ENCODE results near the gene ADGRG3. TPM values are rescaled to one million over a fixed set of nuclear protein-coding genes. Genes with fewer than 3 reads are reported as not detected.

ADGRG3 gene
- total and polyA plus RNA-seq, 9 of the 15 experiments (the other 6 are each of a cell fraction or from before 2014, with no cell fraction given): 0.09 to 0.52 (median 0.14) TPM; not detected in 3

DNA sequence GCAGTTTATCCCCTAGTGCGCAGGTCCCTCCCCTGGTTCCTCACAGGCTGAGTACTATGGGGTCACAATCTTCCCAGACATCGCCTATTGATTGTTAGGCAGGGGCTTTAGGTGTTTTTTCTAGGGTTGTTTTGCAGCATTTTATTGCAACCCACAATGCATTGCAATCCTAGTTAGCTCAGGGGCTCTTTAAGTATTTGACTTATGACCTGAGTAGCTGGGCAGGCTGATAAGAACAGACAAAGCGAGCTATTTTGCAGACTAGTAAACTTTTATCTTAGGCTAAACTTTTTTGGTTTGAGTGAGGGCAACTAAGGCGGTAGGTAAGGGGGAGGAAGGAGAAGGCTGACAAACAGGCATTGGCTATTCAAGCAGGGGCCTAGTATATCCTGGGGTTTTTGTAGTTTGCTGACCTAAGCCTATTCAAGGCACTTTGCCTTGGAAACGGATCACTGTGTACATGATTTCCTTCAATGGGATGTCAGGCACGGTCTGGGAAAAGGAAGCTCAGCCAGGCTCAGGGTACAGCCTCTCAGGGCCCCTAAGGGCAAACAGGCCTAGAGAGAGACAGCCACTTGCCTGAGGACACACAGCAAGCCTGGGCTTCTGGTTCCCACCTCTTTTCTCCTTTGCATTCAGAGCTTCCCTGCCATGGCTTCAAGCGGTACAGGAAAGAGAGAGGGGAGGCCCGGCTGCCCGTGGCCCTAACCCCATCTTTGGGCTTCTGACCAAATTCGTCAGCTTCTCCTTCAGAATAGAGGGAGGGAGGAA is 32.9 kb downstream of the ADGRG3 start (continued):
- TF ChIP-seq, protein P1, sequence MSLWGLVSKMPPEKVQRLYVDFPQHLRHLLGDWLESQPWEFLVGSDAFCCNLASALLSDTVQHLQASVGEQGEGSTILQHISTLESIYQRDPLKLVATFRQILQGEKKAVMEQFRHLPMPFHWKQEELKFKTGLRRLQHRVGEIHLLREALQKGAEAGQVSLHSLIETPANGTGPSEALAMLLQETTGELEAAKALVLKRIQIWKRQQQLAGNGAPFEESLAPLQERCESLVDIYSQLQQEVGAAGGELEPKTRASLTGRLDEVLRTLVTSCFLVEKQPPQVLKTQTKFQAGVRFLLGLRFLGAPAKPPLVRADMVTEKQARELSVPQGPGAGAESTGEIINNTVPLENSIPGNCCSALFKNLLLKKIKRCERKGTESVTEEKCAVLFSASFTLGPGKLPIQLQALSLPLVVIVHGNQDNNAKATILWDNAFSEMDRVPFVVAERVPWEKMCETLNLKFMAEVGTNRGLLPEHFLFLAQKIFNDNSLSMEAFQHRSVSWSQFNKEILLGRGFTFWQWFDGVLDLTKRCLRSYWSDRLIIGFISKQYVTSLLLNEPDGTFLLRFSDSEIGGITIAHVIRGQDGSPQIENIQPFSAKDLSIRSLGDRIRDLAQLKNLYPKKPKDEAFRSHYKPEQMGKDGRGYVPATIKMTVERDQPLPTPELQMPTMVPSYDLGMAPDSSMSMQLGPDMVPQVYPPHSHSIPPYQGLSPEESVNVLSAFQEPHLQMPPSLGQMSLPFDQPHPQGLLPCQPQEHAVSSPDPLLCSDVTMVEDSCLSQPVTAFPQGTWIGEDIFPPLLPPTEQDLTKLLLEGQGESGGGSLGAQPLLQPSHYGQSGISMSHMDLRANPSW (CRISPR knock-in tag; IDR thresholded peaks at IDR 0.05): no peak
- TF ChIP-seq, protein P2, sequence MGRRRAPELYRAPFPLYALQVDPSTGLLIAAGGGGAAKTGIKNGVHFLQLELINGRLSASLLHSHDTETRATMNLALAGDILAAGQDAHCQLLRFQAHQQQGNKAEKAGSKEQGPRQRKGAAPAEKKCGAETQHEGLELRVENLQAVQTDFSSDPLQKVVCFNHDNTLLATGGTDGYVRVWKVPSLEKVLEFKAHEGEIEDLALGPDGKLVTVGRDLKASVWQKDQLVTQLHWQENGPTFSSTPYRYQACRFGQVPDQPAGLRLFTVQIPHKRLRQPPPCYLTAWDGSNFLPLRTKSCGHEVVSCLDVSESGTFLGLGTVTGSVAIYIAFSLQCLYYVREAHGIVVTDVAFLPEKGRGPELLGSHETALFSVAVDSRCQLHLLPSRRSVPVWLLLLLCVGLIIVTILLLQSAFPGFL (CRISPR knock-in tag; IDR thresholded peaks at IDR 0.05): no peak
- TF ChIP-seq, protein P3, sequence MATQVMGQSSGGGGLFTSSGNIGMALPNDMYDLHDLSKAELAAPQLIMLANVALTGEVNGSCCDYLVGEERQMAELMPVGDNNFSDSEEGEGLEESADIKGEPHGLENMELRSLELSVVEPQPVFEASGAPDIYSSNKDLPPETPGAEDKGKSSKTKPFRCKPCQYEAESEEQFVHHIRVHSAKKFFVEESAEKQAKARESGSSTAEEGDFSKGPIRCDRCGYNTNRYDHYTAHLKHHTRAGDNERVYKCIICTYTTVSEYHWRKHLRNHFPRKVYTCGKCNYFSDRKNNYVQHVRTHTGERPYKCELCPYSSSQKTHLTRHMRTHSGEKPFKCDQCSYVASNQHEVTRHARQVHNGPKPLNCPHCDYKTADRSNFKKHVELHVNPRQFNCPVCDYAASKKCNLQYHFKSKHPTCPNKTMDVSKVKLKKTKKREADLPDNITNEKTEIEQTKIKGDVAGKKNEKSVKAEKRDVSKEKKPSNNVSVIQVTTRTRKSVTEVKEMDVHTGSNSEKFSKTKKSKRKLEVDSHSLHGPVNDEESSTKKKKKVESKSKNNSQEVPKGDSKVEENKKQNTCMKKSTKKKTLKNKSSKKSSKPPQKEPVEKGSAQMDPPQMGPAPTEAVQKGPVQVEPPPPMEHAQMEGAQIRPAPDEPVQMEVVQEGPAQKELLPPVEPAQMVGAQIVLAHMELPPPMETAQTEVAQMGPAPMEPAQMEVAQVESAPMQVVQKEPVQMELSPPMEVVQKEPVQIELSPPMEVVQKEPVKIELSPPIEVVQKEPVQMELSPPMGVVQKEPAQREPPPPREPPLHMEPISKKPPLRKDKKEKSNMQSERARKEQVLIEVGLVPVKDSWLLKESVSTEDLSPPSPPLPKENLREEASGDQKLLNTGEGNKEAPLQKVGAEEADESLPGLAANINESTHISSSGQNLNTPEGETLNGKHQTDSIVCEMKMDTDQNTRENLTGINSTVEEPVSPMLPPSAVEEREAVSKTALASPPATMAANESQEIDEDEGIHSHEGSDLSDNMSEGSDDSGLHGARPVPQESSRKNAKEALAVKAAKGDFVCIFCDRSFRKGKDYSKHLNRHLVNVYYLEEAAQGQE (IDR thresholded peaks at IDR 0.05; ENCODE audit: borderline replicate concordance): no peak
- TF ChIP-seq, protein P3 (CRISPR knock-in tag; IDR thresholded peaks at IDR 0.05; ENCODE audit: low read depth): 0 out of 2 replicates have a peak, but pooled peaks have one; percentile 41
- 0 out of 2 replicates have a peak, but pooled peaks have one; percentile 76 for TF ChIP-seq ZNF197 (CRISPR knock-in tag; IDR thresholded peaks at IDR 0.05; ENCODE audit: low read depth)
- TF ChIP-seq COPS2 (conservative IDR thresholded peaks at IDR 0.05): no peak
- TF ChIP-seq, protein P4, sequence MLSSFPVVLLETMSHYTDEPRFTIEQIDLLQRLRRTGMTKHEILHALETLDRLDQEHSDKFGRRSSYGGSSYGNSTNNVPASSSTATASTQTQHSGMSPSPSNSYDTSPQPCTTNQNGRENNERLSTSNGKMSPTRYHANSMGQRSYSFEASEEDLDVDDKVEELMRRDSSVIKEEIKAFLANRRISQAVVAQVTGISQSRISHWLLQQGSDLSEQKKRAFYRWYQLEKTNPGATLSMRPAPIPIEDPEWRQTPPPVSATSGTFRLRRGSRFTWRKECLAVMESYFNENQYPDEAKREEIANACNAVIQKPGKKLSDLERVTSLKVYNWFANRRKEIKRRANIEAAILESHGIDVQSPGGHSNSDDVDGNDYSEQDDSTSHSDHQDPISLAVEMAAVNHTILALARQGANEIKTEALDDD (IDR thresholded peaks at IDR 0.05): peak; percentile 100
- TF ChIP-seq ZNF507 (tag; conservative IDR thresholded peaks at IDR 0.05): no peak
- TF ChIP-seq, protein P5, sequence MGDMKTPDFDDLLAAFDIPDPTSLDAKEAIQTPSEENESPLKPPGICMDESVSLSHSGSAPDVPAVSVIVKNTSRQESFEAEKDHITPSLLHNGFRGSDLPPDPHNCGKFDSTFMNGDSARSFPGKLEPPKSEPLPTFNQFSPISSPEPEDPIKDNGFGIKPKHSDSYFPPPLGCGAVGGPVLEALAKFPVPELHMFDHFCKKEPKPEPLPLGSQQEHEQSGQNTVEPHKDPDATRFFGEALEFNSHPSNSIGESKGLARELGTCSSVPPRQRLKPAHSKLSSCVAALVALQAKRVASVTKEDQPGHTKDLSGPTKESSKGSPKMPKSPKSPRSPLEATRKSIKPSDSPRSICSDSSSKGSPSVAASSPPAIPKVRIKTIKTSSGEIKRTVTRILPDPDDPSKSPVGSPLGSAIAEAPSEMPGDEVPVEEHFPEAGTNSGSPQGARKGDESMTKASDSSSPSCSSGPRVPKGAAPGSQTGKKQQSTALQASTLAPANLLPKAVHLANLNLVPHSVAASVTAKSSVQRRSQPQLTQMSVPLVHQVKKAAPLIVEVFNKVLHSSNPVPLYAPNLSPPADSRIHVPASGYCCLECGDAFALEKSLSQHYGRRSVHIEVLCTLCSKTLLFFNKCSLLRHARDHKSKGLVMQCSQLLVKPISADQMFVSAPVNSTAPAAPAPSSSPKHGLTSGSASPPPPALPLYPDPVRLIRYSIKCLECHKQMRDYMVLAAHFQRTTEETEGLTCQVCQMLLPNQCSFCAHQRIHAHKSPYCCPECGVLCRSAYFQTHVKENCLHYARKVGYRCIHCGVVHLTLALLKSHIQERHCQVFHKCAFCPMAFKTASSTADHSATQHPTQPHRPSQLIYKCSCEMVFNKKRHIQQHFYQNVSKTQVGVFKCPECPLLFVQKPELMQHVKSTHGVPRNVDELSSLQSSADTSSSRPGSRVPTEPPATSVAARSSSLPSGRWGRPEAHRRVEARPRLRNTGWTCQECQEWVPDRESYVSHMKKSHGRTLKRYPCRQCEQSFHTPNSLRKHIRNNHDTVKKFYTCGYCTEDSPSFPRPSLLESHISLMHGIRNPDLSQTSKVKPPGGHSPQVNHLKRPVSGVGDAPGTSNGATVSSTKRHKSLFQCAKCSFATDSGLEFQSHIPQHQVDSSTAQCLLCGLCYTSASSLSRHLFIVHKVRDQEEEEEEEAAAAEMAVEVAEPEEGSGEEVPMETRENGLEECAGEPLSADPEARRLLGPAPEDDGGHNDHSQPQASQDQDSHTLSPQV (IDR thresholded peaks at IDR 0.05): 0 out of 2 replicates have a peak, but pooled peaks have one; percentile 53
